Endodermal cell (in vitro differentiated cells): Measurements from ENCODE around the gene SLFN5. TPM values are rescaled to one million over a fixed set of nuclear protein-coding genes. Genes with fewer than 3 reads are reported as not detected.

Source experiments
- DNase-seq: peaks from one replicate; pipeline ENCODE4 v3.0.0-alpha.2; 2017
- H3K27ac ChIP-seq: 2 replicates; pipeline ENCODE4 v1.5.1; 2013; ENCODE audit warnings: mild to moderate bottlenecking, low read depth, low read length, moderate library complexity
- H3K27me3 ChIP-seq: 2 replicates; pipeline ENCODE4 v1.6.1; 2013; ENCODE audit warnings: mild to moderate bottlenecking, low read length, moderate library complexity; ENCODE audit not compliant: insufficient read depth, control insufficient read depth, poor library complexity, severe bottlenecking
- H3K36me3 ChIP-seq: 2 replicates; pipeline ENCODE4 v1.7.0; 2013; ENCODE audit warnings: mild to moderate bottlenecking, low read length, moderate library complexity; ENCODE audit not compliant: control insufficient read depth, insufficient read depth
- H3K4me1 ChIP-seq: one replicate; pipeline ENCODE4 v1.7.0; 2013; ENCODE audit warnings: low read length; ENCODE audit not compliant: control insufficient read depth, insufficient read depth
- H3K4me3 ChIP-seq: 2 replicates; pipeline ENCODE4 v1.5.1; 2013; ENCODE audit warnings: mild to moderate bottlenecking, low read length, moderate library complexity
- H3K9ac ChIP-seq: 2 replicates; pipeline ENCODE4 v1.6.1; 2013; ENCODE audit warnings: mild to moderate bottlenecking, low read length, moderate library complexity; ENCODE audit not compliant: poor library complexity, severe bottlenecking; ENCODE audit errors: extremely low read depth
- H3K9me3 ChIP-seq: 2 replicates; pipeline ENCODE4 v1.6.1; 2013; ENCODE audit warnings: mild to moderate bottlenecking, low read length, moderate library complexity; ENCODE audit not compliant: control insufficient read depth
- H3K27ac Mint-ChIP-seq: 2 replicates; pipeline ENCODE4 v1.8.0; 2020; ENCODE audit warnings: mixed read lengths
- H3K27me3 Mint-ChIP-seq: 2 replicates; pipeline ENCODE4 v1.8.0; 2021; ENCODE audit warnings: mild to moderate bottlenecking, mixed read lengths; ENCODE audit not compliant: insufficient read depth
- H3K36me3 Mint-ChIP-seq: 2 replicates; pipeline ENCODE4 v1.8.0; 2020; ENCODE audit warnings: low read depth, mixed read lengths
- H3K4me1 Mint-ChIP-seq: 2 replicates; pipeline ENCODE4 v1.8.0; 2020; ENCODE audit warnings: mixed read lengths
- H3K4me3 Mint-ChIP-seq: 2 replicates; pipeline ENCODE4 v1.8.0; 2020; ENCODE audit warnings: mild to moderate bottlenecking, moderate library complexity, mixed read lengths
- H3K9me3 Mint-ChIP-seq: 2 replicates; pipeline ENCODE4 v1.8.0; 2020; ENCODE audit warnings: mild to moderate bottlenecking, mixed read lengths
- WGBS, 2 experiments: methylation state at CpG; one replicate each; pipeline versions ENCODE4 v1.1.5 to v1.1.7; 2013; ENCODE audit warnings: missing lambda C conversion rate in 2 of 2, mixed read lengths in 1 of 2; ENCODE audit not compliant: insufficient coverage in 1 of 2, insufficient read length in 1 of 2; 5-methylcytosine and 5-hydroxymethylcytosine counted together
- total RNA-seq, 2 donors: library from RNA; stranded (reverse); fragmentation: NEBNext Ultra II Directional in 1 of 2; extraction: Animal tissue kit (Norgen Biotek cat#: 25700) in 1 of 2; gene quantifications; 2 replicates in 1 of 2; 3 replicates in 1 of 2; pipeline ENCODE4 v1.2.1, GENCODE V29; 2021
- TF ChIP-seq, protein P1 (sequence below): fragments of 200-600 bp; sonication (generic); conservative IDR thresholded peaks from 2 replicates; pipeline ENCODE4 v1.5.0; 2021; ENCODE audit warnings: antibody characterized with exemption, mild to moderate bottlenecking

SLFN5 gene
- total RNA-seq, 2 donors from 2014 or later, result 12.4 TPM

DNA sequence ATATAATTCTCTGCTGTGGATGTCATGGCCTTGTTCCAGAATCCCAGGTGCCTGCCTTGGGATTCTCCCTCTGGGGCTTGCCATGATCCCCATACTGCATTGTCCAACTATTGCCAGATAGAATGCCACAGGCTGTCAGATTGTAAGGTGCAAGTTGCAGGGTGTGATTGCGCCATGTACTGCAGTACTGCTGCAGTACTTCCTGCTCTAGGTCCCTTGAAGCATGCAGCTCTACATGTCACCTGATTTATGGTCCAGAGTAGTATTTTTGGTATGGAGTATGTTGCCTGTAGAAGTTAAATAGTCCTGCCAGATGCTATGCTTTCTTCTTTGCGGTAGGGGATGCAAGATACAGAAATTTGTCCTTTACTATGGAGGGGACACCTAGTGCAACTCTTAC is 7.0 kb upstream of the SLFN5 start:
- peaks cover 13% of the 10 kb centered on the region for H3K27me3 ChIP-seq
- H3K4me3 Mint-ChIP-seq, result no peak overlapping the region
- H3K27ac Mint-ChIP-seq, result no peak overlapping the region
- H3K27me3 Mint-ChIP-seq, result peaks cover 15% of the 10 kb centered on the region
- TF ChIP-seq, protein P1, sequence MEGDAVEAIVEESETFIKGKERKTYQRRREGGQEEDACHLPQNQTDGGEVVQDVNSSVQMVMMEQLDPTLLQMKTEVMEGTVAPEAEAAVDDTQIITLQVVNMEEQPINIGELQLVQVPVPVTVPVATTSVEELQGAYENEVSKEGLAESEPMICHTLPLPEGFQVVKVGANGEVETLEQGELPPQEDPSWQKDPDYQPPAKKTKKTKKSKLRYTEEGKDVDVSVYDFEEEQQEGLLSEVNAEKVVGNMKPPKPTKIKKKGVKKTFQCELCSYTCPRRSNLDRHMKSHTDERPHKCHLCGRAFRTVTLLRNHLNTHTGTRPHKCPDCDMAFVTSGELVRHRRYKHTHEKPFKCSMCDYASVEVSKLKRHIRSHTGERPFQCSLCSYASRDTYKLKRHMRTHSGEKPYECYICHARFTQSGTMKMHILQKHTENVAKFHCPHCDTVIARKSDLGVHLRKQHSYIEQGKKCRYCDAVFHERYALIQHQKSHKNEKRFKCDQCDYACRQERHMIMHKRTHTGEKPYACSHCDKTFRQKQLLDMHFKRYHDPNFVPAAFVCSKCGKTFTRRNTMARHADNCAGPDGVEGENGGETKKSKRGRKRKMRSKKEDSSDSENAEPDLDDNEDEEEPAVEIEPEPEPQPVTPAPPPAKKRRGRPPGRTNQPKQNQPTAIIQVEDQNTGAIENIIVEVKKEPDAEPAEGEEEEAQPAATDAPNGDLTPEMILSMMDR, result no peak
- no peak overlapping the region for H3K4me3 ChIP-seq
- no peak overlapping the region for H3K27ac ChIP-seq
- WGBS, 2 experiments, result 88 to 93% methylated on average over 2 of the region's 2 CpGs
- no peaks in the 10 kb centered on the region for H3K9me3 Mint-ChIP-seq
- H3K9ac ChIP-seq, result no peak overlapping the region
- H3K36me3 Mint-ChIP-seq, result no peaks in the 10 kb centered on the region
- no peaks in the 10 kb centered on the region for H3K9me3 ChIP-seq
- H3K4me1 Mint-ChIP-seq, result no peaks in the 10 kb centered on the region
- no peak for DNase-seq
- no peaks in the 10 kb centered on the region for H3K36me3 ChIP-seq
- no peaks in the 10 kb centered on the region for H3K4me1 ChIP-seq

DNA sequence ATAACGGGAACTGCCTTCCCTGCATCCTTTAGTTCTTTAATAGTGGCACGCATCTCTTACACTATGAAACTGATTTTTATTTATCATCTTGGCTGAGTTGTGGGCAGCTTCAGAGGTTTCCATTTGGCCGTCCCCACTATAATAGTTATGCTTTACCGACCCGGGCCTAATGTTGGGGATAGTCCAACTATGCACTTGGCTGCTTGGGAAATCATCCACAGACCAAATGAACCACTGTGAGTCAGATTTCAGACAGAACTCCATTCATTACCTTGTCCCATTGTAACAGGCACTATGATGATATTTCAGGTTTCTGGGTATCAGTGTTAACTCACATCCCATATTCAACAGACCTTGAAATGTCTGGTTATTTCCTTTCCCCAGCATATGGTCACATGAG is 6.1 kb upstream of the SLFN5 start:
- no peak for DNase-seq
- Mint-ChIP-seq H3K27ac (no peak overlapping the region), H3K36me3 (no peaks in the 10 kb centered on the region), H3K27me3 (peaks cover 15% of the 10 kb centered on the region), H3K4me3 (no peak overlapping the region), H3K9me3 (no peaks in the 10 kb centered on the region), H3K4me1 (peaks cover 5% of the 10 kb centered on the region)
- Histone ChIP-seq H3K9me3 (no peaks in the 10 kb centered on the region), H3K27me3 (peaks cover 13% of the 10 kb centered on the region), H3K4me3 (no peak overlapping the region), H3K4me1 (no peaks in the 10 kb centered on the region), H3K36me3 (no peaks in the 10 kb centered on the region), H3K27ac (no peak overlapping the region), H3K9ac (no peak overlapping the region)
- 91 to 97% methylated on average over 4 to 5 of the region's 5 CpGs for WGBS, 2 experiments
- TF ChIP-seq, protein P1, result no peak

DNA sequence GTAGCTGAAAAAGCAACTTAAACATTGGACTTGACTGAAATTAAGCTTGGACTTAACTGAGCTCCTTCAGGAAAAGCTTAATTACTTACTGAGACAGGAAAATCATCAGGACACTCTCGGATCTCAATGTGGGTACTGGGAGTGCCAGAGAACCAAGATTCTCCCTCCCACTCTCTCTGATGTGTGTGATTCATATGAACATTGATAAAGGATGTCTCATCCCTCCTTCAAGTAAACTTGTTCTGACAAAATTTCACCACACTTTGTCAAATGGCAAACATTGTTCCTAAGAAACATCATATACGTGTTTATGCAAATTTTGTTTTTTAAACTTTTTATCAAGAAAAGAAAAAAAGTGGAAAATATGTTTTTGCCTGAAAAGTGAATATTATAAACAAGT is 4.1 kb upstream of the SLFN5 start:
- no peaks in the 10 kb centered on the region for H3K36me3 ChIP-seq
- no peak overlapping the region for H3K4me3 Mint-ChIP-seq
- 83 to 100% methylated on average over 1 to 2 of the region's 2 CpGs for WGBS, 2 experiments
- no peaks in the 10 kb centered on the region for H3K4me1 ChIP-seq
- H3K9ac ChIP-seq, result no peak overlapping the region
- no peak overlapping the region for H3K4me3 ChIP-seq
- TF ChIP-seq, protein P1, result no peak
- peaks cover 15% of the 10 kb centered on the region for H3K27me3 Mint-ChIP-seq
- no peak for DNase-seq
- no peaks in the 10 kb centered on the region for H3K36me3 Mint-ChIP-seq
- H3K27ac ChIP-seq, result no peak overlapping the region
- H3K9me3 Mint-ChIP-seq, result no peaks in the 10 kb centered on the region
- H3K4me1 Mint-ChIP-seq, result peaks cover 9% of the 10 kb centered on the region
- no peak overlapping the region for H3K27ac Mint-ChIP-seq
- H3K9me3 ChIP-seq, result no peaks in the 10 kb centered on the region
- H3K27me3 ChIP-seq, result peaks cover 13% of the 10 kb centered on the region
